K562 (cell line): Measurements from ENCODE around the gene NRXN3. TPM values are rescaled to one million over a fixed set of nuclear protein-coding genes. Genes with fewer than 3 reads are reported as not detected.

Experiments
- ATAC-seq: fragments of 200-7000 bp; cut with Tn5 transposase; 3 replicates; pipeline ENCODE4 v1.9.1; 2020; ENCODE audit warnings: moderate library complexity
- BruUV-seq: library from RNA; stranded (reverse); fragments of 400-500 nt; replicated peaks from 2 replicates; lab custom pipeline; 2021; lab: Mats Ljungman, UMichigan
- CTCF ChIA-PET: fragments of 300-600 bp; formaldehyde crosslinking; extraction: SDS; loops from one replicate; lab custom pipeline; 2021; ENCODE audit warnings: low intra/inter-chr PET ratio; lab: Yijun Ruan, JAX
- POLR2A ChIA-PET: fragments of 300-600, 350-650 bp; sonication (Branson Sonifier 250); formaldehyde crosslinking; extraction: SDS; loops from one replicate; lab custom pipeline; 2021; ENCODE audit warnings: antibody characterized with exemption, inconsistent platforms; lab: Yijun Ruan, JAX
- DNase-seq, 4 experiments: peaks; one replicate each; pipeline versions ENCODE4 v3.0.0 to v3.0.0-alpha.2; 2011 to 2018; ENCODE audit warnings: low spot score in 3 of 4, mixed read lengths in 3 of 4; ENCODE audit errors: extremely low read depth in 1 of 4
- FAIRE-seq: peaks from 2 replicates; lab custom pipeline; 2011; peaks lifted over from hg19 to GRCh38; lab: Jason Lieb, UNC
- H2AFZ ChIP-seq: 2 replicates; pipeline ENCODE4 v1.6.0; 2011; ENCODE audit warnings: low read depth, low read length, control low read depth, inconsistent platforms
- H3K27ac ChIP-seq: fragments of 200-600 bp; 3 replicates; pipeline ENCODE4 v1.8.0; 2011; ENCODE audit warnings: low read depth, mild to moderate bottlenecking, control low read depth, inconsistent platforms, low read length, moderate library complexity, mixed read lengths; ENCODE audit errors: extremely low read depth
- H3K27me3 ChIP-seq, 2 experiments: fragments of 300-600 bp in 1 of 2; 2 replicates in 1 of 2; 3 replicates in 1 of 2; pipeline versions ENCODE4 v1.6.0 to v1.8.0; 2011; ENCODE audit warnings: inconsistent platforms in 2 of 2, low read length in 2 of 2, mild to moderate bottlenecking in 1 of 2, mixed read lengths in 1 of 2, moderate library complexity in 1 of 2; ENCODE audit not compliant: control insufficient read depth in 2 of 2, insufficient read depth in 2 of 2
- H3K36me3 ChIP-seq: fragments of 300-600 bp; 3 replicates; pipeline ENCODE4 v1.8.0; 2011; ENCODE audit warnings: mild to moderate bottlenecking, low read length, inconsistent platforms; ENCODE audit not compliant: control insufficient read depth, insufficient read depth
- H3K4me1 ChIP-seq, 2 experiments: fragments of 200-600 bp in 1 of 2; replicated peaks in 1 of 2; 2 replicates in 1 of 2; 3 replicates in 1 of 2; pipeline versions ENCODE4 v1.5.1 to v1.8.0; 2011; ENCODE audit warnings: inconsistent platforms in 2 of 2, low read length in 2 of 2, mild to moderate bottlenecking in 1 of 2, mixed read lengths in 1 of 2, moderate library complexity in 1 of 2; ENCODE audit not compliant: control insufficient read depth in 2 of 2, insufficient read depth in 2 of 2
- H3K4me2 ChIP-seq: 2 replicates; pipeline ENCODE4 v1.6.1; 2011; ENCODE audit warnings: low read length, control low read depth, inconsistent platforms, mixed read lengths; ENCODE audit not compliant: insufficient read depth
- H3K4me3 ChIP-seq: fragments of 200-600 bp; sonication (generic), shearing (Covaris generic); 2 replicates; pipeline ENCODE4 v1.5.1; 2016; ENCODE audit warnings: control low read depth, inconsistent platforms
- H3K79me2 ChIP-seq: fragments of 200-600 bp; 3 replicates; pipeline ENCODE4 v1.8.0; 2011; ENCODE audit warnings: low read length, inconsistent platforms; ENCODE audit not compliant: control insufficient read depth, insufficient read depth
- H3K9ac ChIP-seq, 2 experiments: 2 replicates each; pipeline versions ENCODE4 v1.6.0 to v1.6.1; 2011; ENCODE audit warnings: low read depth in 2 of 2, low read length in 2 of 2, control low read depth in 1 of 2, inconsistent platforms in 1 of 2, mild to moderate bottlenecking in 1 of 2, mixed read lengths in 1 of 2; ENCODE audit not compliant: insufficient read depth in 1 of 2
- H3K9me1 ChIP-seq: one replicate; pipeline ENCODE4 v1.6.0; 2011; ENCODE audit warnings: inconsistent platforms, mild to moderate bottlenecking, low read length, moderate library complexity; ENCODE audit not compliant: control insufficient read depth, insufficient read depth
- H3K9me3 ChIP-seq: replicated peaks from 2 replicates; pipeline ENCODE4 v1.5.1; 2011; ENCODE audit warnings: low read depth, low read length, inconsistent platforms; ENCODE audit not compliant: control insufficient read depth, insufficient read depth
- H4K20me1 ChIP-seq: replicated peaks from 2 replicates; pipeline ENCODE4 v1.6.1; 2011; ENCODE audit warnings: low read length, inconsistent platforms, mixed read lengths; ENCODE audit not compliant: control insufficient read depth, insufficient read depth
- ARHGAP35 ChIP-seq: fragments of 450-650 bp; IDR thresholded peaks from 2 replicates; pipeline ENCODE4 v1.6.1; 2018; ENCODE audit not compliant: partially characterized antibody
- HDAC1 ChIP-seq, 2 experiments: fragments of 450-650 bp; IDR thresholded peaks; 2 replicates each; pipeline ENCODE4 v1.6.1; 2016 to 2017; ENCODE audit warnings: inconsistent platforms in 1 of 2, mild to moderate bottlenecking in 1 of 2, moderate library complexity in 1 of 2
- PHF8 ChIP-seq: fragments of 200-600 bp; sonication (generic); IDR thresholded peaks from 2 replicates; pipeline ENCODE4 v1.6.1; 2012; ENCODE audit warnings: mixed run types, mild to moderate bottlenecking, inconsistent platforms, low read length, moderate library complexity, borderline replicate concordance
- TCF7 ChIP-seq: sonication (generic); IDR thresholded peaks from 2 replicates; pipeline ENCODE4 v1.6.1; 2016; ENCODE audit warnings: antibody characterized with exemption, borderline replicate concordance
- TEAD4 ChIP-seq, 2 experiments: sonication (generic) in 1 of 2; formaldehyde crosslinking in 1 of 2; IDR thresholded peaks; 2 replicates each; pipeline versions ENCODE4 v1.6.1 to v1.8.0; 2012 to 2022; ENCODE audit warnings: borderline replicate concordance in 1 of 2, inconsistent platforms in 1 of 2, low read length in 1 of 2, mild to moderate bottlenecking in 1 of 2, missing genetic modification reagents in 1 of 2
- TRIM24 ChIP-seq, 2 experiments: fragments of 450-650 bp; IDR thresholded peaks; 2 replicates each; pipeline ENCODE4 v1.6.1; 2016
- ZNF263 ChIP-seq: sonication (generic); formaldehyde crosslinking; IDR thresholded peaks from 2 replicates; pipeline ENCODE4 v1.8.0; 2022; ENCODE audit warnings: mild to moderate bottlenecking, missing genetic modification reagents, borderline replicate concordance
- ZNF347 ChIP-seq: fragments of 450-650 bp; formaldehyde crosslinking; IDR thresholded peaks from 2 replicates; pipeline ENCODE4 v1.4.0; 2020; ENCODE audit warnings: low read depth, mild to moderate bottlenecking, moderate library complexity
- ZNF57 ChIP-seq: fragments of 450-650 bp; formaldehyde crosslinking; IDR thresholded peaks from 2 replicates; pipeline ENCODE4 v1.4.0; 2020; ENCODE audit warnings: mild to moderate bottlenecking, moderate library complexity
- WGBS: fragments of 100-300 bp; shearing (Covaris generic); methylation state at CpG from one replicate; pipeline ENCODE4 v1.1.6; 2016; ENCODE audit warnings: low coverage, mixed read lengths; ENCODE audit not compliant: insufficient coverage; ENCODE audit errors: missing lambda C conversion rate; 5-methylcytosine and 5-hydroxymethylcytosine counted together
- in situ Hi-C: fragments of 300-500 bp; cut with MboI; formaldehyde crosslinking; loops from 4 replicates; pipeline ENCODE4 v1.15.0; 2018; ENCODE audit warnings: inconsistent platforms, mixed read lengths
- intact Hi-C: fragments of 100-400 bp; cut with micrococcal nuclease; formaldehyde crosslinking; loops from 2 replicates; pipeline ENCODE4 v1.14.2; 2022
- polyA plus RNA-seq, 8 experiments: library from polyadenylated mRNA; depleted of rRNA in 4 of 8; stranded (reverse) in 5 of 8; unstranded in 3 of 8; fragments of >200 nt; fragmentation: Nextera tagmentation in 2 of 8; fragmentation: Illumina TruSeq in 1 of 8; extraction: Ambion mirVana in 2 of 8; extraction: Trizol in 1 of 8; gene quantifications; 2 replicates each; pipeline versions ENCODE4 v1.2.1 to v1.2.3, GENCODE V29; 2011 to 2014; ENCODE audit warnings: inconsistent platforms in 1 of 8, missing spikeins in 1 of 8
- total RNA-seq, 7 experiments: library from RNA; depleted of rRNA in 6 of 7; stranded (reverse); fragments of >200 nt in 6 of 7; fragmentation: Illumina TruSeq in 2 of 7; extraction: Trizol in 2 of 7; gene quantifications; 2 replicates each; pipeline versions ENCODE4 v1.2.1 to v1.2.3, GENCODE V29; 2011 to 2021; ENCODE audit warnings: low replicate concordance in 1 of 7
- TF ChIP-seq, protein P1 (sequence below): fragments of 450-650 bp; IDR thresholded peaks from 2 replicates; pipeline ENCODE4 v1.7.0; 2016; ENCODE audit warnings: borderline replicate concordance
- TF ChIP-seq, protein P2 (sequence below): fragments of 250-450 bp; sonication (Bioruptor Pico); IDR thresholded peaks from 2 replicates; pipeline ENCODE4 v1.8.0; 2022; ENCODE audit warnings: moderate library complexity, mild to moderate bottlenecking, inconsistent platforms

NRXN3 gene
- total and polyA plus RNA-seq, 9 of the 15 experiments (the other 6 are each of a cell fraction or from before 2014, with no cell fraction given): 0.09 TPM; not detected in 8

DNA sequence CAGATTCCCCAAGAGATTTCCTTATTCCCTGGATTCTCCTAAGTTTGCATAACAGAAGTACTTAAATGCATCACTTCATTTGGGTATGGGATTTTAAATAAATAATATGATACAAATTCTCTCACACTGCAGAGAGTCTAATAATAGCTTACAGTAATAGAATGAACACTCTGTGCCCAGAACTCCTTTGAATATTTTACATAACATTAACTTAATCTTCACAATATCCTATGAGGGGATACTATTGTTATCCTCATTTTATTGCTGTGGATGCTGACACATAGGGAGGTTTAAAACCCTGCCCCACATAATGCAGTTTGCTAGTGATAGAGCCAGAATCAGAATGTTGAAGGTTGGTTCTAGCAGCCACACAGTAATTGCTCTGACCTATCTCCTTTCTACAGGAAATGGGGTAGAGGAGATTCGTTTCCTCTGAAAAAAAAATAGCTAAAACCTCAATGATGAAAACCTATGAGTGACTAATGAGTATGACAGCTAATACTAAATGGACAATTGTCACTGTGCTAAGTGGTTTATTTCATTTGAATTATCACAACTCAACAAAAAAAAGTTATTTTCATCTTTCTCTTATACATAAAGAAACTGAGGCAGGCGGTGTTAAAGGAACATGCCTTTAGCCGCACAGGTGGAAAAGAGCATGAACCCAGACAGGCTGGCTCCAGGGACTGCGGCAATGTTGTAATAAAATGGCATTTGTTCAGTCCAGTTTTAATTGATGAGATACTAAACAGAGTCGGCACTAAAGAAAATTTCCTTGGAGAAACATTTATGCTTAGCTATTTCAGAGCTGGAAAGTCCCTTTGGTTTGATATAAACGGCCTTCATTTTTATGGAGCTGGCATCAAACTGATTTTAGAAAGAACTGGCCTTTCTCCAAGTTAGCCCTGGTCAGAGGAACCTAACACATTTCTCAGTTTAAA lies 880.9 kb downstream of the NRXN3 start:
- no peak for DNase-seq
- intact Hi-C loops: no loop called here
- H3K9me3 ChIP-seq: no peaks in the 10 kb centered on the region
- TF ChIP-seq TRIM24 (IDR thresholded peaks at IDR 0.05) (no peak), HDAC1 (IDR thresholded peaks at IDR 0.05) (no peak), ZNF347 (CRISPR knock-in tag) (no peak), ZNF263 (no peak), ZNF57 (CRISPR knock-in tag) (no peak), TEAD4 (IDR thresholded peaks at IDR 0.05; ENCODE audit: low read length) (no peak), TEAD4 (CRISPR knock-in tag; IDR thresholded peaks at IDR 0.05; ENCODE audit: borderline replicate concordance) (no peak), ARHGAP35 (no peak), TCF7 (no peak), PHF8 (no peak)
- TF ChIP-seq, protein P1, sequence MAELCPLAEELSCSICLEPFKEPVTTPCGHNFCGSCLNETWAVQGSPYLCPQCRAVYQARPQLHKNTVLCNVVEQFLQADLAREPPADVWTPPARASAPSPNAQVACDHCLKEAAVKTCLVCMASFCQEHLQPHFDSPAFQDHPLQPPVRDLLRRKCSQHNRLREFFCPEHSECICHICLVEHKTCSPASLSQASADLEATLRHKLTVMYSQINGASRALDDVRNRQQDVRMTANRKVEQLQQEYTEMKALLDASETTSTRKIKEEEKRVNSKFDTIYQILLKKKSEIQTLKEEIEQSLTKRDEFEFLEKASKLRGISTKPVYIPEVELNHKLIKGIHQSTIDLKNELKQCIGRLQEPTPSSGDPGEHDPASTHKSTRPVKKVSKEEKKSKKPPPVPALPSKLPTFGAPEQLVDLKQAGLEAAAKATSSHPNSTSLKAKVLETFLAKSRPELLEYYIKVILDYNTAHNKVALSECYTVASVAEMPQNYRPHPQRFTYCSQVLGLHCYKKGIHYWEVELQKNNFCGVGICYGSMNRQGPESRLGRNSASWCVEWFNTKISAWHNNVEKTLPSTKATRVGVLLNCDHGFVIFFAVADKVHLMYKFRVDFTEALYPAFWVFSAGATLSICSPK: no peak
- TF ChIP-seq, protein P2, sequence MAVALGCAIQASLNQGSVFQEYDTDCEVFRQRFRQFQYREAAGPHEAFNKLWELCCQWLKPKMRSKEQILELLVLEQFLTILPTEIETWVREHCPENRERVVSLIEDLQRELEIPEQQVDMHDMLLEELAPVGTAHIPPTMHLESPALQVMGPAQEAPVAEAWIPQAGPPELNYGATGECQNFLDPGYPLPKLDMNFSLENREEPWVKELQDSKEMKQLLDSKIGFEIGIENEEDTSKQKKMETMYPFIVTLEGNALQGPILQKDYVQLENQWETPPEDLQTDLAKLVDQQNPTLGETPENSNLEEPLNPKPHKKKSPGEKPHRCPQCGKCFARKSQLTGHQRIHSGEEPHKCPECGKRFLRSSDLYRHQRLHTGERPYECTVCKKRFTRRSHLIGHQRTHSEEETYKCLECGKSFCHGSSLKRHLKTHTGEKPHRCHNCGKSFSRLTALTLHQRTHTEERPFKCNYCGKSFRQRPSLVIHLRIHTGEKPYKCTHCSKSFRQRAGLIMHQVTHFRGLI (CRISPR knock-in tag): no peak
- TF ChIP-seq, all 486 proteins: peak for 0
- no peak for ATAC-seq
- H3K9me1 ChIP-seq: no peaks in the 10 kb centered on the region
- no peak for FAIRE-seq
- H4K20me1 ChIP-seq: no peaks in the 10 kb centered on the region
- no peak overlapping the region for H2AFZ ChIP-seq
- BruUV-seq: no TSS peak
- no peaks in the 10 kb centered on the region for H3K36me3 ChIP-seq
- H3K4me3 ChIP-seq: no peak overlapping the region
- no peak overlapping the region for H3K27ac ChIP-seq
- H3K4me1 ChIP-seq: no peaks in the 10 kb centered on the region
- H3K79me2 ChIP-seq: no peaks in the 10 kb centered on the region
- POLR2A ChIA-PET: no interaction called here
- H3K27me3 ChIP-seq: no peaks in the 10 kb centered on the region
- H3K4me2 ChIP-seq: no peak overlapping the region
- in situ Hi-C loops: no loop called here
- H3K9ac ChIP-seq: no peak overlapping the region
- WGBS: 3% methylated on average over 6 of the region's 6 CpGs
- CTCF ChIA-PET: no interaction called here
